Thyroid gland (tissue), 4 donors: ENCODE results near the gene MTA3.

ENCODE experiments used
- POLR2A ChIP-seq, 2 donors: fragments of 450-650 bp; IDR thresholded peaks; one replicate each; pipeline ENCODE4 v1.6.1; 2017; ENCODE audit warnings: antibody characterized with exemption in 2 of 2, mild to moderate bottlenecking in 2 of 2, moderate library complexity in 1 of 2
- TF ChIP-seq, protein P1 (sequence below), 6 experiments: fragments of 200-600 bp in 3 of 6; fragments of 450-650 bp in 3 of 6; sonication (generic) in 3 of 6; IDR thresholded peaks; one replicate each; pipeline ENCODE4 v1.5.1; 2016 to 2019; ENCODE audit warnings: antibody characterized with exemption in 6 of 6, mild to moderate bottlenecking in 2 of 6, inconsistent platforms in 1 of 6, moderate library complexity in 1 of 6

- TF ChIP-seq, protein P1, sequence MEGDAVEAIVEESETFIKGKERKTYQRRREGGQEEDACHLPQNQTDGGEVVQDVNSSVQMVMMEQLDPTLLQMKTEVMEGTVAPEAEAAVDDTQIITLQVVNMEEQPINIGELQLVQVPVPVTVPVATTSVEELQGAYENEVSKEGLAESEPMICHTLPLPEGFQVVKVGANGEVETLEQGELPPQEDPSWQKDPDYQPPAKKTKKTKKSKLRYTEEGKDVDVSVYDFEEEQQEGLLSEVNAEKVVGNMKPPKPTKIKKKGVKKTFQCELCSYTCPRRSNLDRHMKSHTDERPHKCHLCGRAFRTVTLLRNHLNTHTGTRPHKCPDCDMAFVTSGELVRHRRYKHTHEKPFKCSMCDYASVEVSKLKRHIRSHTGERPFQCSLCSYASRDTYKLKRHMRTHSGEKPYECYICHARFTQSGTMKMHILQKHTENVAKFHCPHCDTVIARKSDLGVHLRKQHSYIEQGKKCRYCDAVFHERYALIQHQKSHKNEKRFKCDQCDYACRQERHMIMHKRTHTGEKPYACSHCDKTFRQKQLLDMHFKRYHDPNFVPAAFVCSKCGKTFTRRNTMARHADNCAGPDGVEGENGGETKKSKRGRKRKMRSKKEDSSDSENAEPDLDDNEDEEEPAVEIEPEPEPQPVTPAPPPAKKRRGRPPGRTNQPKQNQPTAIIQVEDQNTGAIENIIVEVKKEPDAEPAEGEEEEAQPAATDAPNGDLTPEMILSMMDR (IDR thresholded peaks at IDR 0.05) = no peak
- no peak for TF ChIP-seq POLR2A (IDR thresholded peaks at IDR 0.05)
These were observed 231.4 kb downstream of the MTA3 start for GRCh38 chr2:42799881-42800280.
